ENCODE data around the gene MYO3B. TPM values are rescaled to one million over a fixed set of nuclear protein-coding genes. Genes with fewer than 3 reads are reported as not detected.

The MYO3B gene
- total RNA-seq, 2 donors from 2014 or later = 0.09 to 0.74 TPM

DNA sequence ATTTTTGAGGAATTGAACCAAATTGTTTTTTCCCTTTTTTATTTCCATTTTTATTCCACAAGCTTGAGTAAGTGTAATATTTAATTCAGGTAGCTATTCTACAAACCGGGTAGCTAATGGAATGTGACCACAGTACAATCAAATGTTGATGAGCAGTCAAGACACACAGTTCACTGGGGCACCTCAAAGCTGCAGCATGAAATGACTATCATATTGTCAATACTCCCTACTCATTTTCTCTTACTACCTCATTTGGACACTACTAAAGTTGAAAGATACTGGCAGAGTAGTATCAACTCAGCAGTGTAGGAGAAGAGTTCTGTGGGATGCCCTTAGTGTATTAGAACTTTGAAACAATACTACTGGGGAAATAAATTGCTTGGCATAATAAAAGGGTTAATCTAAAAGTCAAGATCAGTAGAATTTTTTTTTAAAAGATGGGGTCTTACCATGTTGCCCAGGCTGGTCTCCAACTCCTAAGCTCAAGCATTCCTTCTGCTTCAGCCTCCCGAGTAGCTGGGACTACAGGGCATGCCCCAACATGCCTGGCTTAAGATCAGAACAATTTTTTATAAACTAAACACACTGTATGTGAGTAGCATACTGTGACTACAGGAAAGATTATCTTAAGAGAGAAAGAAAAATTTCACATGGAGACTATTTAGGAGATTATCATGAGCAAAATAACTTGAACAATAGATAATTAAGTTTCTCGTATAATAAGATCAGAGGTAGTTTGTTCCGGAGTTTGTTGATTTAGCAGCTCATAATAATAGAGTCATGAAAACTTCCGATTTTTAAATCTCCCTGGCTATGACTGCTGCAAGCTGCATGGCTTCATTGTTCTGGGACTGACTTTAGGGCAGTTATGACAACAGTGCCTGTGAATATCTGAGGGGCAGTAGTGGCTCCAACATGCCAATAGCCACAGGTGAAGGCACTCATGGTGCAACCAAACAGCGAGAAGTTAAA is 43.7 kb downstream of the MYO3B start:
- Histone ChIP-seq H3K27ac (no peak overlapping the region), H3K36me3 (no peaks in the 10 kb centered on the region), H3K27me3 (replicated peaks; ENCODE audit: insufficient read depth) (no peaks in the 10 kb centered on the region), H3K4me1 (replicated peaks) (peaks cover 5% of the 10 kb centered on the region), H3K9me3 (no peaks in the 10 kb centered on the region), H3K4me3 (no peak overlapping the region)
- no peak for DNase-seq (ENCODE audit: low spot score)
- intact Hi-C loops (cut with DNase I) = no loop called here
- 21% methylated on average over 6 of the region's 6 CpGs for WGBS
- TF ChIP-seq, protein P1, sequence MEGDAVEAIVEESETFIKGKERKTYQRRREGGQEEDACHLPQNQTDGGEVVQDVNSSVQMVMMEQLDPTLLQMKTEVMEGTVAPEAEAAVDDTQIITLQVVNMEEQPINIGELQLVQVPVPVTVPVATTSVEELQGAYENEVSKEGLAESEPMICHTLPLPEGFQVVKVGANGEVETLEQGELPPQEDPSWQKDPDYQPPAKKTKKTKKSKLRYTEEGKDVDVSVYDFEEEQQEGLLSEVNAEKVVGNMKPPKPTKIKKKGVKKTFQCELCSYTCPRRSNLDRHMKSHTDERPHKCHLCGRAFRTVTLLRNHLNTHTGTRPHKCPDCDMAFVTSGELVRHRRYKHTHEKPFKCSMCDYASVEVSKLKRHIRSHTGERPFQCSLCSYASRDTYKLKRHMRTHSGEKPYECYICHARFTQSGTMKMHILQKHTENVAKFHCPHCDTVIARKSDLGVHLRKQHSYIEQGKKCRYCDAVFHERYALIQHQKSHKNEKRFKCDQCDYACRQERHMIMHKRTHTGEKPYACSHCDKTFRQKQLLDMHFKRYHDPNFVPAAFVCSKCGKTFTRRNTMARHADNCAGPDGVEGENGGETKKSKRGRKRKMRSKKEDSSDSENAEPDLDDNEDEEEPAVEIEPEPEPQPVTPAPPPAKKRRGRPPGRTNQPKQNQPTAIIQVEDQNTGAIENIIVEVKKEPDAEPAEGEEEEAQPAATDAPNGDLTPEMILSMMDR (IDR thresholded peaks at IDR 0.05) = no peak
- TF ChIP-seq POLR2A (IDR thresholded peaks at IDR 0.05) (no peak), POLR2AphosphoS5 (IDR thresholded peaks at IDR 0.05) (no peak)

GRCh38 chr2:170222298-170222697 is 44.4 kb downstream of the MYO3B start:
- DNase-seq (ENCODE audit: low spot score) = no peak
- H3K27me3 ChIP-seq (replicated peaks; ENCODE audit: insufficient read depth) = no peaks in the 10 kb centered on the region
- peaks cover 5% of the 10 kb centered on the region for H3K4me1 ChIP-seq (replicated peaks)
- TF ChIP-seq POLR2A (IDR thresholded peaks at IDR 0.05) = no peak
- no peak for TF ChIP-seq POLR2AphosphoS5 (IDR thresholded peaks at IDR 0.05)
- TF ChIP-seq, protein P1 (IDR thresholded peaks at IDR 0.05) = no peak
- no peaks in the 10 kb centered on the region for H3K9me3 ChIP-seq
- WGBS = 55% methylated on average over 5 of the region's 5 CpGs
- no peaks in the 10 kb centered on the region for H3K36me3 ChIP-seq
- no peak overlapping the region for H3K4me3 ChIP-seq
- H3K27ac ChIP-seq = no peak overlapping the region
- intact Hi-C loops (cut with DNase I) = no loop called here

DNA sequence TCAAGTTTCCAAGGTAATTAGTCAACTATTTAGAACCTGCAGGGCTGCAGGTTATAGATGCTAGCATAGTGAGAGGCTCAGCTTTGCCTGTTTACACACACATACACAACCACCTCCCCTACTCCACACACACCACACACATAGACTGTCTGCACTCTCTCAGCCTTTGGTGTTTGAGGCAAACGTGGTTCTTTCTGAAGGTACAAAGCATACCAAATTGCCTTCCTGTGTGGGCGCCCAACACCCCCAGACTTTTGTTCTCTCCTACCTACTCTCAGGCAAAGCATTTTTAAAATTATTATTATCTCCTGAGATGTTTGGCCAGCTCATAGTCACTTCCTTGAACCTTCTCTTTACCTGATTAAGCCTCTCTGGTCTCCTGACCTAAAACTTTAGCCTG is 44.9 kb downstream of the MYO3B start:
- H3K27me3 ChIP-seq (replicated peaks; ENCODE audit: insufficient read depth) = no peaks in the 10 kb centered on the region
- H3K9me3 ChIP-seq = no peaks in the 10 kb centered on the region
- H3K4me1 ChIP-seq (replicated peaks) = peaks cover 1% of the 10 kb centered on the region
- intact Hi-C loops (cut with DNase I) = no loop called here
- no peak overlapping the region for H3K4me3 ChIP-seq
- 84% methylated on average over 2 of the region's 2 CpGs for WGBS
- TF ChIP-seq POLR2AphosphoS5 (IDR thresholded peaks at IDR 0.05) = no peak
- TF ChIP-seq POLR2A (IDR thresholded peaks at IDR 0.05) = no peak
- TF ChIP-seq, protein P1 (IDR thresholded peaks at IDR 0.05) = no peak
- H3K27ac ChIP-seq = no peak overlapping the region
- no peaks in the 10 kb centered on the region for H3K36me3 ChIP-seq
- DNase-seq (ENCODE audit: low spot score) = no peak

DNA sequence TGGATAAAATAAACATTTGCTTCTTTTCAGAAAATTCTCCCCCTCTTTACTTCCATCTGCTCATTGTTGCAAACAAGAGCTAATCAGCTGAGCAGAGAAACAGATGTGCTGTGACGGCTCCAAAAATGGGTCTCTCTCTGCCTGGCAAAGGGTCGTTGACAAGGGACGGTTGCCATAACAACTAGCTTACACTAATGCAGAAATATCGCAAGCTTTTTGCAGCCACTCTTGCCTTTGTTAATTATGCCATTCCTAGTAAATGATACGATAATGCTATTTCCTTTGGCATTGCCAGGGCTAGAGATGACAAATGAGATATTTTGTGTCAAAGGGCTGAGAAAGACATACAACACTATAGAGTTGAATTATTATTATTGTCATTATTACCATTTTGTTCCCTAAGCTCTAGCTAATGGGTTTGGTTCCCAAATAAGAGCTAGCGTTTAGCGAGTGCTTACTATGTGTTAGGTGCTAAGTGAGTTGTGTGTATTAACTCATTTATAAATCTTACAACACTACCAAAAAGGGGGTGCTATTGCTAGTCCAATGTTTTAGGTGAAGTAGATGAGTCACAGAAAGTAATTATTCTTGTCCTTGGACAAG is 46.8 kb downstream of the MYO3B start:
- no peaks in the 10 kb centered on the region for H3K36me3 ChIP-seq
- H3K4me1 ChIP-seq (replicated peaks) = no peaks in the 10 kb centered on the region
- 45% methylated on average over 7 of the region's 7 CpGs for WGBS
- no peaks in the 10 kb centered on the region for H3K27me3 ChIP-seq (replicated peaks; ENCODE audit: insufficient read depth)
- TF ChIP-seq POLR2A (IDR thresholded peaks at IDR 0.05) (no peak), POLR2AphosphoS5 (IDR thresholded peaks at IDR 0.05) (no peak)
- TF ChIP-seq, protein P1 (IDR thresholded peaks at IDR 0.05) = no peak
- H3K27ac ChIP-seq = no peak overlapping the region
- H3K4me3 ChIP-seq = no peak overlapping the region
- H3K9me3 ChIP-seq = no peaks in the 10 kb centered on the region
- DNase-seq (ENCODE audit: low spot score) = no peak
- intact Hi-C loops (cut with DNase I) = no loop called here

Measured in prostate gland (tissue), 2 donors.